ENCODE results near the gene MYL3. TPM values are rescaled to one million over a fixed set of nuclear protein-coding genes. Genes with fewer than 3 reads are reported as not detected.
A peak's percentile ranks its signal among the peaks of the same experiment; 100 is the strongest.

The MYL3 gene
- total RNA-seq, 6 donors from 2014 or later, result 1.2 to 6.3 (median 2.6) TPM

GRCh38 chr3:46894256-46894655, 31.0 kb upstream of the MYL3 start:
- ATAC-seq (ENCODE audit: low FRiP score in 2 of 2) (no peak), DNase-seq (no peak)
- Histone ChIP-seq H3K9me3 (no peaks in the 10 kb centered on the region), H3K4me1 (peaks cover 31 to 36% (median 33%) of the 10 kb centered on the region in 4 donors), H3K36me3 (no peaks in the 10 kb centered on the region), H3K27me3 (peaks cover 0 to 11% (median 4%) of the 10 kb centered on the region in 4 donors), H3K4me3 (no peak overlapping the region), H3K27ac (peak overlapping the region in 1 of 4 donors; percentile 43)
- 90 to 95% methylated on average over 5 to 6 of the region's 6 CpGs for WGBS, 2 donors
- no peak for TF ChIP-seq POLR2A (IDR thresholded peaks at IDR 0.05)
- no peak for TF ChIP-seq EP300 (IDR thresholded peaks at IDR 0.05)

GRCh38 chr3:46893763-46894162, 30.5 kb upstream of the MYL3 start:
- peaks cover 26 to 33% (median 29%) of the 10 kb centered on the region in 4 donors for H3K4me1 ChIP-seq
- 67 to 73% methylated on average over 8 to 9 of the region's 9 CpGs for WGBS, 2 donors
- H3K4me3 ChIP-seq, result no peak overlapping the region
- no peak for TF ChIP-seq EP300 (IDR thresholded peaks at IDR 0.05)
- H3K27ac ChIP-seq, result peak overlapping the region in 1 of 4 donors; percentile 43
- peaks cover 0 to 7% (median 3%) of the 10 kb centered on the region in 4 donors for H3K27me3 ChIP-seq
- DNase-seq, result no peak
- ATAC-seq (ENCODE audit: low FRiP score in 2 of 2), result no peak
- H3K9me3 ChIP-seq, result no peaks in the 10 kb centered on the region
- no peaks in the 10 kb centered on the region for H3K36me3 ChIP-seq

GRCh38 chr3:46893146-46893748, 30.0 kb upstream of the MYL3 start:
- Histone ChIP-seq H3K27ac (peak overlapping the region in 3 of 4 donors; percentile 54 to 62 (median 56)), H3K4me3 (peak overlapping the region in 1 of 4 donors; percentile 47), H3K4me1 (peaks cover 21 to 28% (median 24%) of the 10 kb centered on the region in 4 donors), H3K9me3 (no peaks in the 10 kb centered on the region), H3K27me3 (peaks cover 0 to 2% (median under 1%) of the 10 kb centered on the region in 4 donors), H3K36me3 (no peaks in the 10 kb centered on the region)
- WGBS, 2 donors, result 63 to 66% methylated on average over 5 to 6 of the region's 6 CpGs
- TF ChIP-seq EP300 (IDR thresholded peaks at IDR 0.05) (no peak), POLR2AphosphoS5 (IDR thresholded peaks at IDR 0.05) (peak in 1 of 2 donors; percentile 38), POLR2A (IDR thresholded peaks at IDR 0.05) (no peak)
- TF ChIP-seq, protein P1, sequence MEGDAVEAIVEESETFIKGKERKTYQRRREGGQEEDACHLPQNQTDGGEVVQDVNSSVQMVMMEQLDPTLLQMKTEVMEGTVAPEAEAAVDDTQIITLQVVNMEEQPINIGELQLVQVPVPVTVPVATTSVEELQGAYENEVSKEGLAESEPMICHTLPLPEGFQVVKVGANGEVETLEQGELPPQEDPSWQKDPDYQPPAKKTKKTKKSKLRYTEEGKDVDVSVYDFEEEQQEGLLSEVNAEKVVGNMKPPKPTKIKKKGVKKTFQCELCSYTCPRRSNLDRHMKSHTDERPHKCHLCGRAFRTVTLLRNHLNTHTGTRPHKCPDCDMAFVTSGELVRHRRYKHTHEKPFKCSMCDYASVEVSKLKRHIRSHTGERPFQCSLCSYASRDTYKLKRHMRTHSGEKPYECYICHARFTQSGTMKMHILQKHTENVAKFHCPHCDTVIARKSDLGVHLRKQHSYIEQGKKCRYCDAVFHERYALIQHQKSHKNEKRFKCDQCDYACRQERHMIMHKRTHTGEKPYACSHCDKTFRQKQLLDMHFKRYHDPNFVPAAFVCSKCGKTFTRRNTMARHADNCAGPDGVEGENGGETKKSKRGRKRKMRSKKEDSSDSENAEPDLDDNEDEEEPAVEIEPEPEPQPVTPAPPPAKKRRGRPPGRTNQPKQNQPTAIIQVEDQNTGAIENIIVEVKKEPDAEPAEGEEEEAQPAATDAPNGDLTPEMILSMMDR (IDR thresholded peaks at IDR 0.05), result no peak
- peak in 1 of 2 donors; percentile 36 for DNase-seq
- no peak for ATAC-seq (ENCODE audit: low FRiP score in 2 of 2)

GRCh38 chr3:46892285-46893145, 29.3 kb upstream of the MYL3 start:
- DNase-seq, result peak; percentile 83 to 93
- no peaks in the 10 kb centered on the region for H3K9me3 ChIP-seq
- 8 to 18% methylated on average over 8 to 33 of the region's 58 CpGs for WGBS, 2 donors
- H3K36me3 ChIP-seq, result no peaks in the 10 kb centered on the region
- H3K4me3 ChIP-seq, result peak overlapping the region in 3 of 4 donors; percentile 38 to 54 (median 47)
- peak overlapping the region in 3 of 4 donors; percentile 54 to 62 (median 56) for H3K27ac ChIP-seq
- H3K4me1 ChIP-seq, result peaks cover 20 to 26% (median 22%) of the 10 kb centered on the region in 4 donors
- H3K27me3 ChIP-seq, result no peaks in the 10 kb centered on the region
- ATAC-seq (ENCODE audit: low FRiP score in 2 of 2), result peak; percentile 79 to 87
- TF ChIP-seq, protein P1 (IDR thresholded peaks at IDR 0.05), result peak in 2 of 6 experiments; percentile 7 to 35
- TF ChIP-seq POLR2A (IDR thresholded peaks at IDR 0.05) (no peak), POLR2AphosphoS5 (IDR thresholded peaks at IDR 0.05) (peak in 1 of 2 donors; percentile 47)

- no peak for DNase-seq
- ATAC-seq (ENCODE audit: low FRiP score in 2 of 2), result no peak
- Histone ChIP-seq H3K27ac (peak overlapping the region in 1 of 4 donors; percentile 16), H3K9me3 (no peaks in the 10 kb centered on the region), H3K27me3 (no peaks in the 10 kb centered on the region), H3K36me3 (no peaks in the 10 kb centered on the region), H3K4me1 (peaks cover 20 to 26% (median 22%) of the 10 kb centered on the region in 4 donors), H3K4me3 (no peak overlapping the region)
- TF ChIP-seq EP300 (IDR thresholded peaks at IDR 0.05), result no peak
- no peak for TF ChIP-seq POLR2AphosphoS5 (IDR thresholded peaks at IDR 0.05)
- TF ChIP-seq, protein P1 (IDR thresholded peaks at IDR 0.05), result no peak
- TF ChIP-seq POLR2A (IDR thresholded peaks at IDR 0.05), result no peak
- 90 to 98% methylated on average over 3 of the region's 3 CpGs for WGBS, 2 donors
These were observed 27.9 kb upstream of the MYL3 start for GRCh38 chr3:46891132-46891531.
